IMR-90 (cell line): Measurements from ENCODE around the gene UBE2S. TPM values are rescaled to one million over a fixed set of nuclear protein-coding genes. Genes with fewer than 3 reads are reported as not detected.
A peak's percentile ranks its signal among the peaks of the same experiment; 100 is the strongest.

Experiments used
- ATAC-seq: fragments of 200-7000 bp; cut with Tn5 transposase; 2 replicates; pipeline ENCODE4 v1.9.1; 2020; ENCODE audit warnings: low read depth, mild to moderate bottlenecking, moderate library complexity
- BruUV-seq: library from RNA; stranded (reverse); fragments of 400-500 nt; replicated peaks from 2 replicates; lab custom pipeline; 2021; lab: Mats Ljungman, UMichigan
- CTCF ChIA-PET: fragments of 300-600 bp; formaldehyde crosslinking; extraction: SDS; loops from one replicate; lab custom pipeline; 2021; ENCODE audit warnings: antibody characterized with exemption; lab: Yijun Ruan, JAX
- POLR2A ChIA-PET: fragments of 300-600 bp; sonication (Branson Sonifier 250); formaldehyde crosslinking; loops from one replicate; lab custom pipeline; 2022; ENCODE audit warnings: antibody characterized with exemption; ENCODE audit not compliant: unreplicated experiment; lab: Charles Lee
- DNase-seq: peaks from one replicate; pipeline ENCODE4 v3.0.0; 2013
- H2AFZ ChIP-seq: replicated peaks from 2 replicates; pipeline ENCODE3; 2013; ENCODE audit warnings: low read length, mild to moderate bottlenecking; ENCODE audit not compliant: poor library complexity
- H2AK5ac ChIP-seq: 2 replicates; pipeline ENCODE4 v1.6.1; 2013; ENCODE audit warnings: low read depth, low read length, inconsistent platforms
- H2AK9ac ChIP-seq: replicated peaks from 2 replicates; pipeline ENCODE3; 2013; ENCODE audit warnings: mild to moderate bottlenecking, low read depth, low read length, moderate library complexity; ENCODE audit not compliant: poor library complexity
- H2BK120ac ChIP-seq: 2 replicates; pipeline ENCODE4 v1.6.1; 2013; ENCODE audit warnings: low read depth, low read length, inconsistent platforms
- H2BK15ac ChIP-seq: 3 replicates; pipeline ENCODE4 v1.6.1; 2013; ENCODE audit warnings: low read depth, low read length, inconsistent platforms
- H2BK20ac ChIP-seq: 2 replicates; pipeline ENCODE4 v1.6.1; 2013; ENCODE audit warnings: low read depth, mild to moderate bottlenecking, inconsistent platforms, low read length, moderate library complexity
- H2BK5ac ChIP-seq: 2 replicates; pipeline ENCODE4 v1.6.1; 2013; ENCODE audit warnings: mild to moderate bottlenecking, low read depth, low read length, inconsistent platforms; ENCODE audit not compliant: poor library complexity, severe bottlenecking
- H3K14ac ChIP-seq: replicated peaks from 2 replicates; pipeline ENCODE4 v1.6.1; 2013; ENCODE audit warnings: low read depth, low read length, inconsistent platforms
- H3K18ac ChIP-seq: 2 replicates; pipeline ENCODE4 v1.6.1; 2013; ENCODE audit warnings: low read depth, low read length, control low read depth
- H3K23ac ChIP-seq: 2 replicates; pipeline ENCODE4 v1.6.1; 2013; ENCODE audit warnings: low read depth, low read length, inconsistent platforms
- H3K27ac ChIP-seq: 2 replicates; pipeline ENCODE4 v1.5.1; 2013; ENCODE audit warnings: mild to moderate bottlenecking, control low read depth, low read length; ENCODE audit not compliant: insufficient read depth
- H3K27me3 ChIP-seq: 2 replicates; pipeline ENCODE4 v1.6.1; 2013; ENCODE audit warnings: low read length; ENCODE audit not compliant: control insufficient read depth, insufficient read depth
- H3K36me3 ChIP-seq: 2 replicates; pipeline ENCODE4 v1.6.1; 2013; ENCODE audit warnings: low read length, mixed read lengths; ENCODE audit not compliant: control insufficient read depth, insufficient read depth
- H3K4ac ChIP-seq: 2 replicates; pipeline ENCODE4 v1.6.1; 2013; ENCODE audit warnings: low read depth, low read length, inconsistent platforms
- H3K4me1 ChIP-seq: 2 replicates; pipeline ENCODE4 v1.6.1; 2013; ENCODE audit warnings: low read length, mixed read lengths; ENCODE audit not compliant: control insufficient read depth, insufficient read depth
- H3K4me2 ChIP-seq: 2 replicates; pipeline ENCODE4 v1.6.1; 2013; ENCODE audit warnings: low read depth, mild to moderate bottlenecking, control low read depth, low read length, moderate library complexity
- H3K4me3 ChIP-seq: 2 replicates; pipeline ENCODE4 v1.5.1; 2013; ENCODE audit warnings: low read depth, mild to moderate bottlenecking, control low read depth, low read length, moderate library complexity; ENCODE audit not compliant: insufficient read depth
- H3K56ac ChIP-seq: 2 replicates; pipeline ENCODE4 v1.6.1; 2013; ENCODE audit warnings: low read length, inconsistent platforms; ENCODE audit not compliant: insufficient read depth; ENCODE audit errors: extremely low read depth
- H3K79me1 ChIP-seq, 2 experiments: 2 replicates each; pipeline ENCODE4 v1.6.1; 2013; ENCODE audit warnings: low read length in 2 of 2, inconsistent platforms in 1 of 2, low read depth in 1 of 2
- H3K9ac ChIP-seq: 2 replicates; pipeline ENCODE4 v1.6.1; 2013; ENCODE audit warnings: low read depth, low read length, control low read depth
- H3K9me1 ChIP-seq: 2 replicates; pipeline ENCODE4 v1.6.1; 2013; ENCODE audit warnings: low read length, inconsistent platforms; ENCODE audit not compliant: insufficient read depth
- H3K9me3 ChIP-seq: 2 replicates; pipeline ENCODE4 v1.6.1; 2013; ENCODE audit warnings: low read length; ENCODE audit not compliant: control insufficient read depth, insufficient read depth
- H4K20me1 ChIP-seq: 2 replicates; pipeline ENCODE4 v1.6.1; 2013; ENCODE audit warnings: low read length, inconsistent platforms; ENCODE audit not compliant: insufficient read depth
- H4K5ac ChIP-seq: 2 replicates; pipeline ENCODE4 v1.6.1; 2013; ENCODE audit warnings: mild to moderate bottlenecking, low read depth, low read length, control low read depth
- H4K8ac ChIP-seq, 2 experiments: 2 replicates each; pipeline ENCODE4 v1.6.1; 2013; ENCODE audit warnings: low read depth in 2 of 2, low read length in 2 of 2, control low read depth in 1 of 2, inconsistent platforms in 1 of 2
- H4K91ac ChIP-seq: 2 replicates; pipeline ENCODE4 v1.6.1; 2013; ENCODE audit warnings: low read depth, low read length, inconsistent platforms; ENCODE audit not compliant: insufficient read depth
- CEBPB ChIP-seq: IDR thresholded peaks from 2 replicates; pipeline ENCODE4 v1.6.1; 2012; ENCODE audit warnings: low read depth, low read length, improper control_type of control experiment
- WGBS, 2 experiments: methylation state at CpG; one replicate each; pipeline versions ENCODE4 v1.1.5 to v1.1.7; 2013; ENCODE audit warnings: missing lambda C conversion rate in 2 of 2; ENCODE audit not compliant: insufficient read length in 1 of 2; ENCODE audit errors: extremely low coverage in 2 of 2; 5-methylcytosine and 5-hydroxymethylcytosine counted together
- dilution Hi-C: fragments of 300-500 bp; cut with HindIII; formaldehyde crosslinking; loops from one replicate; pipeline ENCODE4 v1.14.3; 2018; ENCODE audit warnings: low sequenced_read_pairs; ENCODE audit not compliant: unreplicated experiment
- in situ Hi-C: fragments of 300-500 bp; cut with MboI; formaldehyde crosslinking; loops from 3 replicates; pipeline ENCODE4 v1.14.3; 2019; ENCODE audit warnings: low sequenced_read_pairs, inconsistent platforms, mixed read lengths
- intact Hi-C: fragments of 100-400 bp; cut with micrococcal nuclease; formaldehyde crosslinking; loops from 2 replicates; pipeline ENCODE4 v1.10.0; 2022
- polyA plus RNA-seq, 3 experiments: library from polyadenylated mRNA; depleted of rRNA; stranded (reverse); fragments of >200 nt; gene quantifications; 2 replicates each; pipeline ENCODE4 v1.2.3, GENCODE V29; 2012; ENCODE audit warnings: low replicate concordance in 1 of 3
- total RNA-seq: library from RNA; depleted of rRNA; stranded (reverse); fragments of >200 nt; gene quantifications from 2 replicates; pipeline ENCODE4 v1.2.3, GENCODE V29; 2012
- TF ChIP-seq, protein P1 (sequence below): fragments of 150-350 bp; IDR thresholded peaks from 2 replicates; pipeline ENCODE4 v1.6.1; 2017; ENCODE audit warnings: mild to moderate bottlenecking, antibody characterized with exemption, low read length, low read depth

Gene UBE2S
- total and polyA plus RNA-seq, 2 of the 4 experiments (the other 2 are of a cell fraction): 69.5 to 104 TPM

DNA sequence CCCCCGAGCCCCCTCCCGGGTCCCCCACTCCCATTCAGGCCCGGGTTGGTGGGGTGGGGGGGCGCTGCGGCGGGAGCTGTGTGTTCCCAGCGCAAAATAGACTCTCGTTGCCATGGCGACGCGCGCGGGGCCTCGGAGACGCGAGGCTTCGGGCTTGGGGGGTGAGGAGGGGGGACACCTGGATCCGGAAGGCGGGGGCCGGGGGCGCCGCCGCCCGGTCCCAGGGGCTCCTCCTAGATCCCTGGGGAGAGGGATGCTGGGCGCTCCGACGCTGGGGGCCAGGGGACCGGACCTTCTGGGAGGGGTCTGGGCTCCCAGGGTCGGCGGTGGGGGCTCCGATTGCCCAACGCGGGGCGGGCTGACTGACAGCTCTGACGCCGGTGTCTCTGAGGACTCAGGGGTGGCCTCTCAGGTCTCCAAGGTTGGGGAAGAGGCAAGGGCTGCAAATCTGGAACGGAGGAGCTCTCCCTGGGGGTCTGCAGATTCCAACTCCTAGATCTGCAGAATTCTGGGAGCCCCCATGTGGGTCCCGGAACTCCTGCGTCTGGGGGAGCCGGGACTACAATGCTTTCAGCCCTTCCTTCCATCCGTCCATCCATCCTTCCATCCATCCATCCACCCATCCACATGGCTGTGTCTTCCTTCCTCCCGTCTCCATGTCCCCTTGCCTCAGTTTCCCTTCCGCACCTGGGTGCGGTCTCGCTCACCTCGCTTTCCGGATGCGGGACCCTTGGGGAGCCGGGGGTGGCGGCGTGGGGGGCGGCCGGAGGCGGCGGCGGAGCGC lies 44.6 kb upstream of the UBE2S start:
- H3K27ac ChIP-seq: no peak overlapping the region
- BruUV-seq: no TSS peak
- H2BK20ac ChIP-seq: no peak overlapping the region
- intact Hi-C loops: loop anchor here (2.0 kb wide), 1 partner anchor 311 kb away; no protein-coding TSS in a partner anchor
- H3K27me3 ChIP-seq: peaks cover 29% of the 10 kb centered on the region
- H4K8ac ChIP-seq: no peak overlapping the region
- H3K14ac ChIP-seq: no peak overlapping the region
- TF ChIP-seq CEBPB: 0 out of 2 replicates have a peak, but pooled peaks have one; percentile 4
- TF ChIP-seq, protein P1, sequence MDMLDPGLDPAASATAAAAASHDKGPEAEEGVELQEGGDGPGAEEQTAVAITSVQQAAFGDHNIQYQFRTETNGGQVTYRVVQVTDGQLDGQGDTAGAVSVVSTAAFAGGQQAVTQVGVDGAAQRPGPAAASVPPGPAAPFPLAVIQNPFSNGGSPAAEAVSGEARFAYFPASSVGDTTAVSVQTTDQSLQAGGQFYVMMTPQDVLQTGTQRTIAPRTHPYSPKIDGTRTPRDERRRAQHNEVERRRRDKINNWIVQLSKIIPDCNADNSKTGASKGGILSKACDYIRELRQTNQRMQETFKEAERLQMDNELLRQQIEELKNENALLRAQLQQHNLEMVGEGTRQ: no peak
- WGBS, 2 experiments: 3% methylated on average over 27 of the region's 57 CpGs; no CpG with 5 or more reads in 1 of the 2 experiments
- peak overlapping the region; percentile 49; the same call in 1 of the 2 replicates for H3K23ac ChIP-seq
- H2AK5ac ChIP-seq: no peak overlapping the region
- ChIA-PET CTCF (no interaction called here), POLR2A (no interaction called here)
- H4K91ac ChIP-seq: no peak overlapping the region
- dilution Hi-C loops: no loop called here
- H2BK5ac ChIP-seq: no peak overlapping the region
- H2AFZ ChIP-seq: peak overlapping the region; percentile 56
- no peaks in the 10 kb centered on the region for H3K9me3 ChIP-seq
- peak overlapping the region; percentile 77 for H3K4me2 ChIP-seq
- no peak overlapping the region for H3K18ac ChIP-seq
- no peak for DNase-seq
- H3K79me1 ChIP-seq: peaks cover 0 to 4% of the 10 kb centered on the region in 2 experiments; a peak in 1 of 4 replicates
- H3K56ac ChIP-seq: no peak overlapping the region
- no peak overlapping the region for H3K9ac ChIP-seq
- H3K9me1 ChIP-seq: peaks cover 2% of the 10 kb centered on the region; the same call in 1 of the 2 replicates
- H4K5ac ChIP-seq: no peak overlapping the region
- peaks cover 32% of the 10 kb centered on the region for H4K20me1 ChIP-seq
- H2AK9ac ChIP-seq: no peak overlapping the region
- H2BK15ac ChIP-seq: no peak overlapping the region
- no peak for ATAC-seq
- H2BK120ac ChIP-seq: no peak overlapping the region
- in situ Hi-C loops: no loop called here
- H3K4ac ChIP-seq: no peak overlapping the region
- H3K4me3 ChIP-seq: peak overlapping the region; percentile 31; the same call in 1 of the 2 replicates
- no peaks in the 10 kb centered on the region; the same call in 1 of the 2 replicates for H3K36me3 ChIP-seq
- H3K4me1 ChIP-seq: peaks cover 2% of the 10 kb centered on the region; the same call in 1 of the 2 replicates
